HepG2 (cell line): ENCODE data around the gene FGF14. TPM values are rescaled to one million over a fixed set of nuclear protein-coding genes. Genes with fewer than 3 reads are reported as not detected.
A peak's percentile ranks its signal among the peaks of the same experiment; 100 is the strongest.

Source experiments
- ATAC-seq: fragments of 200-7000 bp; cut with Tn5 transposase; 3 replicates; pipeline ENCODE4 v1.9.1; 2020; ENCODE audit warnings: mild to moderate bottlenecking, moderate library complexity
- BruUV-seq: library from RNA; stranded (reverse); fragments of 400-500 nt; replicated peaks from 2 replicates; lab custom pipeline; 2021; lab: Mats Ljungman, UMichigan
- CTCF ChIA-PET: fragments of 300-600 bp; formaldehyde crosslinking; extraction: SDS; loops from one replicate; lab custom pipeline; 2021; ENCODE audit warnings: low total read pairs, inconsistent platforms, low intra/inter-chr PET ratio; lab: Yijun Ruan, JAX
- POLR2A ChIA-PET: fragments of 350-600 bp; sonication (Branson Sonifier 250); formaldehyde crosslinking; loops from one replicate; lab custom pipeline; 2020; ENCODE audit warnings: antibody characterized with exemption, inconsistent platforms; lab: Yijun Ruan, JAX
- DNase-seq: peaks from one replicate; pipeline ENCODE4 v3.0.0-alpha.2; 2015; ENCODE audit warnings: low spot score
- FAIRE-seq: peaks from 3 replicates; lab custom pipeline; 2011; peaks lifted over from hg19 to GRCh38; lab: Jason Lieb, UNC
- H2AFZ ChIP-seq: one replicate; pipeline ENCODE4 v1.6.1; 2011; ENCODE audit warnings: low read length, inconsistent platforms
- H3K27ac ChIP-seq: fragments of 300-600 bp; 3 replicates; pipeline ENCODE4 v1.8.0; 2011; ENCODE audit warnings: mixed run types, mild to moderate bottlenecking, mixed read lengths, low read length, inconsistent platforms; ENCODE audit not compliant: insufficient read depth; ENCODE audit errors: extremely low read length
- H3K27me3 ChIP-seq, 2 experiments: fragments of 200-600 bp in 1 of 2; 2 replicates in 1 of 2; 3 replicates in 1 of 2; pipeline versions ENCODE4 v1.6.0 to v1.8.0; 2011; ENCODE audit warnings: low read length in 2 of 2, mild to moderate bottlenecking in 2 of 2, moderate library complexity in 2 of 2, inconsistent platforms in 1 of 2; ENCODE audit not compliant: insufficient read depth in 2 of 2, control insufficient read depth in 1 of 2
- H3K36me3 ChIP-seq, 2 experiments: fragments of 200-600 bp in 1 of 2; replicated peaks in 1 of 2; 2 replicates in 1 of 2; 3 replicates in 1 of 2; pipeline versions ENCODE4 v1.5.1 to v1.8.0; 2011; ENCODE audit warnings: low read length in 2 of 2, inconsistent platforms in 1 of 2; ENCODE audit not compliant: insufficient read depth in 2 of 2, control insufficient read depth in 1 of 2
- H3K4me1 ChIP-seq: 2 replicates; pipeline ENCODE4 v1.5.1; 2012; ENCODE audit warnings: low read length, inconsistent platforms; ENCODE audit not compliant: insufficient read depth
- H3K4me2 ChIP-seq: 2 replicates; pipeline ENCODE4 v1.6.0; 2011; ENCODE audit warnings: low read depth, low read length, inconsistent platforms
- H3K4me3 ChIP-seq, 3 experiments: fragments of 200-600 bp in 1 of 3; sonication (generic), shearing (Covaris generic) in 1 of 3; replicated peaks in 1 of 3; 2 replicates each; pipeline ENCODE4 v1.5.1; 2011 to 2016; ENCODE audit warnings: low read length in 3 of 3, inconsistent platforms in 2 of 3, low read depth in 2 of 3, mild to moderate bottlenecking in 2 of 3, control low read depth in 1 of 3, mixed read lengths in 1 of 3; ENCODE audit not compliant: insufficient read depth in 1 of 3
- H3K79me2 ChIP-seq: one replicate; pipeline ENCODE4 v1.6.1; 2011; ENCODE audit warnings: low read length, inconsistent platforms; ENCODE audit not compliant: insufficient read depth
- H3K9ac ChIP-seq: 2 replicates; pipeline ENCODE4 v1.6.0; 2011; ENCODE audit warnings: mild to moderate bottlenecking, low read depth, low read length, inconsistent platforms; ENCODE audit not compliant: insufficient read depth
- H3K9me3 ChIP-seq: 2 replicates; pipeline ENCODE4 v1.5.1; 2012; ENCODE audit warnings: mild to moderate bottlenecking, low read length
- H4K20me1 ChIP-seq: 2 replicates; pipeline ENCODE4 v1.6.0; 2011; ENCODE audit warnings: inconsistent platforms, mild to moderate bottlenecking, low read length, moderate library complexity; ENCODE audit not compliant: insufficient read depth
- ETV6 ChIP-seq: sonication (generic); formaldehyde crosslinking; conservative IDR thresholded peaks from 2 replicates; pipeline ENCODE4 v1.4.0; 2020; ENCODE audit warnings: missing genetic modification reagents
- NR2C2 ChIP-seq: sonication (generic); formaldehyde crosslinking; IDR thresholded peaks from 2 replicates; pipeline ENCODE4 v1.4.0; 2020; ENCODE audit warnings: missing genetic modification reagents, mild to moderate bottlenecking, moderate library complexity, borderline replicate concordance
- NR2F1 ChIP-seq, 2 experiments: fragments of 450-650 bp in 1 of 2; formaldehyde crosslinking in 1 of 2; IDR thresholded peaks; 2 replicates each; pipeline versions ENCODE4 v1.5.0 to v1.6.1; 2016 to 2020; ENCODE audit warnings: mild to moderate bottlenecking in 1 of 2, missing compliant biosample characterization in 1 of 2, missing genetic modification reagents in 1 of 2, moderate library complexity in 1 of 2
- PHF20 ChIP-seq: sonication (generic); formaldehyde crosslinking; IDR thresholded peaks from 2 replicates; pipeline ENCODE4 v1.5.0; 2020; ENCODE audit warnings: mild to moderate bottlenecking, missing genetic modification reagents
- PRPF4 ChIP-seq: fragments of 200-400 bp; formaldehyde crosslinking; IDR thresholded peaks from 2 replicates; pipeline ENCODE4 v1.6.1; 2016; ENCODE audit warnings: low read length, low read depth; ENCODE audit not compliant: poor library complexity, severe bottlenecking
- RFX3 ChIP-seq: IDR thresholded peaks from 2 replicates; pipeline ENCODE4 v1.6.1; 2016; ENCODE audit warnings: missing biosample characterization, missing genetic modification reagents
- RFXANK ChIP-seq: IDR thresholded peaks from 2 replicates; pipeline ENCODE4 v1.6.1; 2016
- XRCC5 ChIP-seq: fragments of 200-400 bp; formaldehyde crosslinking; optimal IDR thresholded peaks from 2 replicates; pipeline ENCODE3; 2017; ENCODE audit warnings: mild to moderate bottlenecking, low read length
- ZNF720 ChIP-seq: sonication (generic); formaldehyde crosslinking; IDR thresholded peaks from 2 replicates; pipeline ENCODE4 v1.4.0; 2020; ENCODE audit warnings: missing genetic modification reagents
- ZSCAN31 ChIP-seq: sonication (generic); formaldehyde crosslinking; IDR thresholded peaks from 2 replicates; pipeline ENCODE4 v1.5.0; 2020; ENCODE audit warnings: low read depth, mild to moderate bottlenecking, missing genetic modification reagents
- WGBS: methylation state at CpG from one replicate; pipeline ENCODE4 v1.1.6; 2017; ENCODE audit warnings: low lambda C conversion rate; 5-methylcytosine and 5-hydroxymethylcytosine counted together
- in situ Hi-C: cut with HindIII; loops from 2 replicates; pipeline ENCODE4 v1.10.0; 2017; ENCODE audit warnings: low pct_unique_long_range_greater_than_20kb; ENCODE audit not compliant: extremely low pct_ligation_motif_present
- intact Hi-C: fragments of 100-400 bp; cut with micrococcal nuclease; formaldehyde crosslinking; loops from one replicate; pipeline ENCODE4 v1.10.0; 2022; ENCODE audit not compliant: unreplicated experiment
- polyA plus RNA-seq, 8 experiments: library from polyadenylated mRNA; depleted of rRNA in 3 of 8; stranded (reverse) in 7 of 8; unstranded in 1 of 8; fragments of >200 nt; fragmentation: Illumina TruSeq in 4 of 8; extraction: Trizol in 4 of 8; gene quantifications; 2 replicates each; pipeline versions ENCODE4 v1.2.1 to v1.2.3, GENCODE V29; 2011 to 2016; ENCODE audit warnings: low read depth in 4 of 8, missing spikeins in 1 of 8, mixed read lengths in 1 of 8; ENCODE audit not compliant: insufficient read depth in 1 of 8
- total RNA-seq, 5 experiments: library from RNA; depleted of rRNA; stranded (reverse); fragments of >200 nt; fragmentation: Illumina TruSeq; extraction: Trizol; gene quantifications; 2 replicates each; pipeline ENCODE4 v1.2.3, GENCODE V29; 2016; ENCODE audit warnings: low read depth in 1 of 5
- TF ChIP-seq, protein P1 (sequence below): sonication (generic); formaldehyde crosslinking; IDR thresholded peaks from 2 replicates; pipeline ENCODE4 v1.4.0; 2020; ENCODE audit warnings: missing genetic modification reagents
- TF ChIP-seq, protein P2 (sequence below): IDR thresholded peaks from 2 replicates; pipeline ENCODE4 v1.6.1; 2018; ENCODE audit warnings: missing genetic modification reagents, mild to moderate bottlenecking, missing compliant biosample characterization
- TF ChIP-seq, protein P3 (sequence below): sonication (generic); formaldehyde crosslinking; IDR thresholded peaks from 2 replicates; pipeline ENCODE4 v1.5.1; 2020; ENCODE audit warnings: mild to moderate bottlenecking, missing genetic modification reagents, borderline replicate concordance

Gene FGF14
- total and polyA plus RNA-seq, 2 of the 13 experiments (the other 11 are each of a cell fraction or from before 2014, with no cell fraction given) = not detected

DNA sequence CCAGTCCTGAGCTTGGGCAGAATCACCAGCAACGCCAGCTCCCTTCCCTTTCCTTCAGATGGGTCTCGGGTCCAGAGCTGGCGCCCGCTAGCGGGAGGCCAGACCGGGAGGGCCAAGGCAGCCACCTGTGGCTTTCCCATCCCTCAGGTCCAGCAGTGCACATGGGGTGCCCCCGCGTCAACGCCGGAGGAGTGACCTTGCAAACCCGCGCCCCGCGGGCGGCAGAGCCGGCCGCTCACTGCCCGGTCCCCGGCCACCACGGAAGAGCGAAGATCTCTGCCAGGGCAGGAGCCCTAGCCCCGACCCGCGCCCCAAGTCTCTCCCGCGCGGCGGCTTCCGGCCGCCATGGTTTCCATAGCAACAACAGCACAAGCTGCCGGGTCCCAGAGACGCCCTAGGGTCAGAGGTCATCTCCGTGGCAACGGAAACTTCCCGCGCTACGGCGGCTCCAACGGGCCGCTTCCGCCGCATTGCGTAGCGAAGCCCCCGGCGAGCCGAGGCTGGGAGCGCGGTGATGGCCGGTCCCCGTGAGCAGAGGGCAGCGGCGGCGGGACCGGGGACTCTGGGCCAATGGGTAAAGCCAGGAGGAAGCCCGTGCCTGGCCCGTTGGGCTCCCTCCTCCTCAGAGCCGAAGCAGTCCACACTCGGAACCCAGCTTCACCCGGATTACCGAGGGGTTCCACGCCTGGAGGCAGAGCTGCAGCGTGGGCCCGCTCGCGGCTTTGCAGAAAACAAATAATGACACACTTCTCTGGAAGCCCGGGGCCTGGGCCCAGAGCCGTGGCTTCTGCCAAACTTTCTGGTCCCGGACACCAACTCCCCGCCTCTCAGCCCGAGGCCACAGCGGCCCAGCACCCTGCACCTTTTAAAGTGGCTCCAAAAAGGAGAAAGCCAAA, 7.4 kb downstream of the FGF14 start (continued):
- TF ChIP-seq RFXANK (no peak), RFX3 (peak; percentile 57), NR2C2 (CRISPR knock-in tag) (peak; percentile 88)

DNA sequence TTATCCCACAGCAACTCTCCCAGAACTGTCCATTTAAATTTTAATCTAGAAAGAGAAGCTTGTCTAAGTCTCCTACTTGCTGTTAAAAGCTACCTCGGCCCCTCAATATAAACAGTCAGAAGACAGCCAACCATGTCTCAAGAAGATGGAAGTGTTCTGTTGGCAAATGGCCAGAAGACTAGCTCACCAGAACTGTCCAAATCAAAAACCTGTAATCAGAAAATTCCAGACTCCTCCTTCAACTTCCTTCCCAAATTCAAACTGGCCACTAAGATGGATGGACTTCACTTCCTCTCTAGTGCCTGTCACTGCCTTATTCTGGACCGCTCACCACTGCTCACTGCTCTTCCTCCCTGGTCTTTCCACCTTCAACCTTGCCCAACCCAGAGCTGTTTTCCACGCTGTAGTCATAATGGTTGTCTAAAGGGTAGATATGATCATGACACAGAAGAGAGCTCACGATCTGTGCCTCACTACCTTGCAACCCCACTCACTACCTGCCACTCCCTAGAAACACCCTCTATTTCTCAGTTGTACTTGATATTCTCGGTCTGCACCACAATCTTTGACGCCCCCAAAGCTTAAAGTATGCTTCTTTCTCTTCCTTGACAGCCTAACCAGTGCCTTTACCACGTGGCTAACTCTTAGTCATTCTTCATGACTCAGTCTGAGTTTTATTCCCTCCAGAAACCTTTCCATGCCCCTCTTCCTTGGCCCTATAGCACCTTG, 9.2 kb downstream of the FGF14 start:
- H2AFZ ChIP-seq = no peak overlapping the region
- no peak for DNase-seq
- H3K4me1 ChIP-seq = no peaks in the 10 kb centered on the region
- in situ Hi-C loops = no loop called here
- no peaks in the 10 kb centered on the region for H4K20me1 ChIP-seq
- POLR2A ChIA-PET = no interaction called here
- H3K27ac ChIP-seq = no peak overlapping the region
- H3K9ac ChIP-seq = no peak overlapping the region
- no peak for FAIRE-seq
- CTCF ChIA-PET = no interaction called here
- no peaks in the 10 kb centered on the region for H3K79me2 ChIP-seq
- peaks cover 0 to 20% of the 10 kb centered on the region in 2 experiments; a peak in 3 of 5 replicates for H3K27me3 ChIP-seq
- no peak for ATAC-seq
- H3K9me3 ChIP-seq = no peaks in the 10 kb centered on the region
- H3K4me2 ChIP-seq = no peak overlapping the region
- H3K4me3 ChIP-seq = no peak overlapping the region
- WGBS = 4% methylated on average over 7 of the region's 7 CpGs
- BruUV-seq = no TSS peak
- no peaks in the 10 kb centered on the region for H3K36me3 ChIP-seq
- intact Hi-C loops = no loop called here
- TF ChIP-seq ETV6 (CRISPR knock-in tag) = no peak
- TF ChIP-seq NR2F1 (CRISPR knock-in tag; IDR thresholded peaks at IDR 0.05) = no peak
- no peak for TF ChIP-seq XRCC5
- TF ChIP-seq ZNF720 (CRISPR knock-in tag) = no peak
- TF ChIP-seq, protein P1, sequence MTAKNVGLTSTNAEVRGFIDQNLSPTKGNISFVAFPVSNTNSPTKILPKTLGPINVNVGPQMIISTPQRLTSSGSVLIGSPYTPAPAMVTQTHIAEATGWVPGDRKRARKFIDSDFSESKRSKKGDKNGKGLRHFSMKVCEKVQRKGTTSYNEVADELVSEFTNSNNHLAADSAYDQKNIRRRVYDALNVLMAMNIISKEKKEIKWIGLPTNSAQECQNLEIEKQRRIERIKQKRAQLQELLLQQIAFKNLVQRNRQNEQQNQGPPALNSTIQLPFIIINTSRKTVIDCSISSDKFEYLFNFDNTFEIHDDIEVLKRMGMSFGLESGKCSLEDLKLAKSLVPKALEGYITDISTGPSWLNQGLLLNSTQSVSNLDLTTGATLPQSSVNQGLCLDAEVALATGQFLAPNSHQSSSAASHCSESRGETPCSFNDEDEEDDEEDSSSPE = no peak
- TF ChIP-seq PHF20 (CRISPR knock-in tag) = no peak
- no peak for TF ChIP-seq PRPF4
- TF ChIP-seq, protein P2, sequence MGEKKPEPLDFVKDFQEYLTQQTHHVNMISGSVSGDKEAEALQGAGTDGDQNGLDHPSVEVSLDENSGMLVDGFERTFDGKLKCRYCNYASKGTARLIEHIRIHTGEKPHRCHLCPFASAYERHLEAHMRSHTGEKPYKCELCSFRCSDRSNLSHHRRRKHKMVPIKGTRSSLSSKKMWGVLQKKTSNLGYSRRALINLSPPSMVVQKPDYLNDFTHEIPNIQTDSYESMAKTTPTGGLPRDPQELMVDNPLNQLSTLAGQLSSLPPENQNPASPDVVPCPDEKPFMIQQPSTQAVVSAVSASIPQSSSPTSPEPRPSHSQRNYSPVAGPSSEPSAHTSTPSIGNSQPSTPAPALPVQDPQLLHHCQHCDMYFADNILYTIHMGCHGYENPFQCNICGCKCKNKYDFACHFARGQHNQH (CRISPR knock-in tag) = no peak
- TF ChIP-seq, protein P3, sequence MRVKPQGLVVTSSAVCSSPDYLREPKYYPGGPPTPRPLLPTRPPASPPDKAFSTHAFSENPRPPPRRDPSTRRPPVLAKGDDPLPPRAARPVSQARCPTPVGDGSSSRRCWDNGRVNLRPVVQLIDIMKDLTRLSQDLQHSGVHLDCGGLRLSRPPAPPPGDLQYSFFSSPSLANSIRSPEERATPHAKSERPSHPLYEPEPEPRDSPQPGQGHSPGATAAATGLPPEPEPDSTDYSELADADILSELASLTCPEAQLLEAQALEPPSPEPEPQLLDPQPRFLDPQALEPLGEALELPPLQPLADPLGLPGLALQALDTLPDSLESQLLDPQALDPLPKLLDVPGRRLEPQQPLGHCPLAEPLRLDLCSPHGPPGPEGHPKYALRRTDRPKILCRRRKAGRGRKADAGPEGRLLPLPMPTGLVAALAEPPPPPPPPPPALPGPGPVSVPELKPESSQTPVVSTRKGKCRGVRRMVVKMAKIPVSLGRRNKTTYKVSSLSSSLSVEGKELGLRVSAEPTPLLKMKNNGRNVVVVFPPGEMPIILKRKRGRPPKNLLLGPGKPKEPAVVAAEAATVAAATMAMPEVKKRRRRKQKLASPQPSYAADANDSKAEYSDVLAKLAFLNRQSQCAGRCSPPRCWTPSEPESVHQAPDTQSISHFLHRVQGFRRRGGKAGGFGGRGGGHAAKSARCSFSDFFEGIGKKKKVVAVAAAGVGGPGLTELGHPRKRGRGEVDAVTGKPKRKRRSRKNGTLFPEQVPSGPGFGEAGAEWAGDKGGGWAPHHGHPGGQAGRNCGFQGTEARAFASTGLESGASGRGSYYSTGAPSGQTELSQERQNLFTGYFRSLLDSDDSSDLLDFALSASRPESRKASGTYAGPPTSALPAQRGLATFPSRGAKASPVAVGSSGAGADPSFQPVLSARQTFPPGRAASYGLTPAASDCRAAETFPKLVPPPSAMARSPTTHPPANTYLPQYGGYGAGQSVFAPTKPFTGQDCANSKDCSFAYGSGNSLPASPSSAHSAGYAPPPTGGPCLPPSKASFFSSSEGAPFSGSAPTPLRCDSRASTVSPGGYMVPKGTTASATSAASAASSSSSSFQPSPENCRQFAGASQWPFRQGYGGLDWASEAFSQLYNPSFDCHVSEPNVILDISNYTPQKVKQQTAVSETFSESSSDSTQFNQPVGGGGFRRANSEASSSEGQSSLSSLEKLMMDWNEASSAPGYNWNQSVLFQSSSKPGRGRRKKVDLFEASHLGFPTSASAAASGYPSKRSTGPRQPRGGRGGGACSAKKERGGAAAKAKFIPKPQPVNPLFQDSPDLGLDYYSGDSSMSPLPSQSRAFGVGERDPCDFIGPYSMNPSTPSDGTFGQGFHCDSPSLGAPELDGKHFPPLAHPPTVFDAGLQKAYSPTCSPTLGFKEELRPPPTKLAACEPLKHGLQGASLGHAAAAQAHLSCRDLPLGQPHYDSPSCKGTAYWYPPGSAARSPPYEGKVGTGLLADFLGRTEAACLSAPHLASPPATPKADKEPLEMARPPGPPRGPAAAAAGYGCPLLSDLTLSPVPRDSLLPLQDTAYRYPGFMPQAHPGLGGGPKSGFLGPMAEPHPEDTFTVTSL (CRISPR knock-in tag) = no peak
- no peak for TF ChIP-seq ZSCAN31 (CRISPR knock-in tag)
